ENCODE results near the gene LRP1B.
"Not testable (repeated sequence)": the region's sequence is repeated elsewhere in the genome, so short reads cannot be mapped to it uniquely, and the experiment has no call there.

The LRP1B gene

DNA sequence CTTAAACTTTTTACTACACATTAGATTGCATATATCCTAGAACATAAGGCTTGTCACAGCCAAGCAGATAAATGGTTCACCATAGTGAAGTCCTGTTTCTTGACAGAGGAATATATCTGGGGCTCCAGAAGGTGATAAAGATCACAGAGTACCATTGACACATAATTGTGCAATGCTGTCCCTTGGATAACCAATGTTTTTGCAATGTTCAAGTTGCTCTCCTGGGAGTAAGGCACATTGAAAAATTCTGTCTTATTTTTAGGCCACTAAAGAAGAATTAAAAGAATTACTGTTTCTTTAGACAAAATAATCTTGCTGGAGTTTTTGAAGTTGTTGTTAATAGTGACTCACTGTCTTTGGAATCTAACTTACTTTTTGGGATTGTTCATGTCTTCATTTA lies 1132.8 kb downstream of the LRP1B start:
- Histone ChIP-seq H3K9ac (no peak overlapping the region), H4K20me1 (no peaks in the 10 kb centered on the region), H3K4me3 (no peak overlapping the region), H3K9me3 (no peaks in the 10 kb centered on the region), H3K4me1 (no peaks in the 10 kb centered on the region), H3K36me3 (no peaks in the 10 kb centered on the region), H3K27ac (no peak overlapping the region), H3K4me2 (no peak overlapping the region), H3K27me3 (no peaks in the 10 kb centered on the region)
- no peak for TF ChIP-seq Cebpa-rat (IDR thresholded peaks at IDR 0.05)

DNA sequence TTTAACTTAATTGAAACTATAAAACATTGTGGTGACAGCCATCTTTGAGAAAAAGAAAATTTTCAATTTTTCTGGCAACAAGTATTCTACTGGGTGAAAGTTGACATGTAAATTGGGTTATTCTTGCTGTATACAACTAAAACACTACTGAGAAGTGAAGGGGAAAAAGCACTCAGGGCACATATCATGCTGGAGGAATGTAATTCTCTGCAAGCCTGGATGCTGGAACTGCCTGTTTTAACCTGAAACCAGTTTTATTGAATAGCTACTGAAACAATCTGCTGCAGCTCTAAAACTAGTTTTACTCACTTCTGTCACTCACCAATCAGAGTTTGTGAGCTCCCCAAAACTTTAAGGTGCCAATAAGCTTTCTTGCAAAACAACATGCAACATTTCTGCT lies 1136.0 kb downstream of the LRP1B start:
- Histone ChIP-seq H3K9me3 (no peaks in the 10 kb centered on the region), H3K9ac (no peak overlapping the region), H3K27me3 (no peaks in the 10 kb centered on the region), H3K4me3 (no peak overlapping the region), H3K4me2 (no peak overlapping the region), H3K27ac (no peak overlapping the region), H3K36me3 (no peaks in the 10 kb centered on the region), H3K4me1 (no peaks in the 10 kb centered on the region), H4K20me1 (no peaks in the 10 kb centered on the region)
- TF ChIP-seq Cebpa-rat (IDR thresholded peaks at IDR 0.05): no peak

GRCh38 chr2:140990416-140990815 lies 1140.4 kb downstream of the LRP1B start:
- no peak overlapping the region for H3K27ac ChIP-seq

GRCh38 chr2:140988597-140988996 lies 1142.2 kb downstream of the LRP1B start:
- Histone ChIP-seq H3K9ac (no peak overlapping the region), H3K27ac (no peak overlapping the region), H3K27me3 (no peaks in the 10 kb centered on the region), H3K4me2 (no peak overlapping the region), H3K36me3 (no peaks in the 10 kb centered on the region), H4K20me1 (no peaks in the 10 kb centered on the region), H3K4me3 (no peak overlapping the region), H3K9me3 (no peaks in the 10 kb centered on the region), H3K4me1 (no peaks in the 10 kb centered on the region)
- TF ChIP-seq Cebpa-rat (IDR thresholded peaks at IDR 0.05): no peak

More at GRCh38 chr2:140990416-140990815, 1140.4 kb downstream of the LRP1B start:
- no peak overlapping the region for H3K9ac ChIP-seq
- no peaks in the 10 kb centered on the region for H3K27me3 ChIP-seq
- H3K4me2 ChIP-seq: no peak overlapping the region
- TF ChIP-seq Cebpa-rat (IDR thresholded peaks at IDR 0.05): no peak
- no peaks in the 10 kb centered on the region for H3K9me3 ChIP-seq
- H3K36me3 ChIP-seq: no peaks in the 10 kb centered on the region
- no peaks in the 10 kb centered on the region for H3K4me1 ChIP-seq
- H4K20me1 ChIP-seq: no peaks in the 10 kb centered on the region
- H3K4me3 ChIP-seq: no peak overlapping the region

- Histone ChIP-seq H3K4me1 (no peaks in the 10 kb centered on the region), H3K4me3 (no peak overlapping the region), H3K36me3 (no peaks in the 10 kb centered on the region), H4K20me1 (no peaks in the 10 kb centered on the region), H3K4me2 (no peak overlapping the region), H3K27ac (no peak overlapping the region), H3K9me3 (no peaks in the 10 kb centered on the region), H3K27me3 (no peaks in the 10 kb centered on the region), H3K9ac (no peak overlapping the region)
- TF ChIP-seq Cebpa-rat (IDR thresholded peaks at IDR 0.05): no peak
Observed at GRCh38 chr2:140986456-140986855, 1144.4 kb downstream of the LRP1B start.

GRCh38 chr2:140975237-140975636 lies 1155.6 kb downstream of the LRP1B start:
- no peaks in the 10 kb centered on the region for H3K27me3 ChIP-seq
- H3K36me3 ChIP-seq: no peaks in the 10 kb centered on the region
- no peak overlapping the region for H3K9ac ChIP-seq
- no peak overlapping the region for H3K4me2 ChIP-seq
- H3K27ac ChIP-seq: no peak overlapping the region
- H3K4me3 ChIP-seq: no peak overlapping the region
- H4K20me1 ChIP-seq: no peaks in the 10 kb centered on the region
- no peak for TF ChIP-seq Cebpa-rat (IDR thresholded peaks at IDR 0.05)
- no peaks in the 10 kb centered on the region for H3K4me1 ChIP-seq
- H3K9me3 ChIP-seq: no peaks in the 10 kb centered on the region

DNA sequence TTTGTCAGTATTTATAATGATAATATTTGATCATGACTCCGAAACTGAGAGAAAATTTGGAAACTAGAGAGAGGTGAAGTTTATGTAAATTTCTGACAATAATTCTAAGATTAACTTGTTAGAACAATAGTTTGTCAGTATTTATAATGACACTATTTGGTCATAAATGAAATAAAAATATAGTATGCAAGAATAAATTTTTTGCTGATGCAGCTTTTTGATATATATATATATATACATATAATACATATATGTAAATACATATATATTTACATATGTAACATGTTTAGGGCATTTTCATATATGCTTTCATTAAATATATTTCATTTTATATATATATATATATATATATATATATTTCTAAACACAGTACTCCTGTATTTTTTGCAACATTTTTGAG lies 1158.1 kb downstream of the LRP1B start:
- Histone ChIP-seq H4K20me1 (no peaks in the 10 kb centered on the region), H3K4me3 (no peak overlapping the region), H3K9me3 (no peaks in the 10 kb centered on the region), H3K36me3 (no peaks in the 10 kb centered on the region), H3K27ac (no peak overlapping the region), H3K9ac (no peak overlapping the region), H3K4me2 (no peak overlapping the region), H3K27me3 (no peaks in the 10 kb centered on the region), H3K4me1 (no peaks in the 10 kb centered on the region)
- TF ChIP-seq Cebpa-rat (IDR thresholded peaks at IDR 0.05): no peak

DNA sequence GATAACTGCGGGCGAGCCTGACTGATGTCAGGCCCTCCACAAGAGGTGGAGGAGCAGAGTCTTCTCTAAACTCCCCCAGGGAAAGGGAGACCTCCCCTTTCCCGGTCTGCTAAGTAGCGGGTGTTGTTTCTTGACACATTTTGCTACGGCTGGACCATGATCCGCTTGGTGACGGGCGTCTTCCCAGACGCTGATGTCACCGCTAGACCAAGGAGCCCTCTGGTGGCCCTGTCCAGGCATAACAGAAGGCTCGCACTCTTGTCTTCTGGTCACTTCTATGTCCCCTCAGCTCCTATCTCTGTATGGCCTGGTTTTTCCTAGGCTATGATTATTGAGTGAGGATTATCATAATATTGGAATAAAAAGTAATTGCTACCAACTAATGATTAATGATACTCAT lies 1166.5 kb downstream of the LRP1B start:
- H3K9me3 ChIP-seq, H3K4me2 ChIP-seq, H4K20me1 ChIP-seq, H3K27me3 ChIP-seq, H3K36me3 ChIP-seq, H3K27ac ChIP-seq, H3K4me3 ChIP-seq, H3K9ac ChIP-seq: not testable (repeated sequence)
- H3K4me1 ChIP-seq: peaks cover 41% of the 10 kb centered on the region

GRCh38 chr2:140949932-140950331 lies 1180.9 kb downstream of the LRP1B start:
- H4K20me1 ChIP-seq: no peaks in the 10 kb centered on the region

DNA sequence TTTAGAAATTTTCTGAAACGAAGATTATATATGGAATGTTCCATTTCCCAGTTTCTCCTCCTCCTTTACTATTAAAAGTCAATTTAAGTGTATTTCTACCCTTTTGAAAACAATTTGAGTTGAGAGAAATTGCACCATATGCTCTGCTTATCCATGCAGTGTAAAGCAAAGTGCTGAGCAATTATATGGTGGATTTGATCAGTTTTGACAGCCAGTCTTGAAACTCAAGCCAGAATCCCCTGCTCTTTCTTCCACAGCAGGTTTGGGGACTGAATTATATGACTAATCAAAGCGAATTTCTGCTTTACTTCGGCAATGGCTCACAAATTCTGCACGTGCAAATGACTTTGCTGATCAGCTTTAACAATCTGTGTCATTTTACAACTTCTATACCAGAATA lies 1183.6 kb downstream of the LRP1B start:
- Histone ChIP-seq H4K20me1 (no peaks in the 10 kb centered on the region), H3K9ac (no peak overlapping the region), H3K27ac (no peak overlapping the region), H3K4me2 (no peak overlapping the region), H3K27me3 (no peaks in the 10 kb centered on the region), H3K4me3 (no peak overlapping the region), H3K36me3 (no peaks in the 10 kb centered on the region), H3K4me1 (peaks cover 8% of the 10 kb centered on the region; the same call in 1 of the 2 replicates), H3K9me3 (no peaks in the 10 kb centered on the region)
- no peak for TF ChIP-seq Cebpa-rat (IDR thresholded peaks at IDR 0.05)

More at GRCh38 chr2:140949932-140950331, 1180.9 kb downstream of the LRP1B start:
- Histone ChIP-seq H3K4me3 (no peak overlapping the region), H3K9ac (no peak overlapping the region), H3K27ac (no peak overlapping the region), H3K4me2 (no peak overlapping the region), H3K9me3 (no peaks in the 10 kb centered on the region), H3K36me3 (no peaks in the 10 kb centered on the region), H3K27me3 (no peaks in the 10 kb centered on the region), H3K4me1 (no peaks in the 10 kb centered on the region)
- no peak for TF ChIP-seq Cebpa-rat (IDR thresholded peaks at IDR 0.05)

DNA sequence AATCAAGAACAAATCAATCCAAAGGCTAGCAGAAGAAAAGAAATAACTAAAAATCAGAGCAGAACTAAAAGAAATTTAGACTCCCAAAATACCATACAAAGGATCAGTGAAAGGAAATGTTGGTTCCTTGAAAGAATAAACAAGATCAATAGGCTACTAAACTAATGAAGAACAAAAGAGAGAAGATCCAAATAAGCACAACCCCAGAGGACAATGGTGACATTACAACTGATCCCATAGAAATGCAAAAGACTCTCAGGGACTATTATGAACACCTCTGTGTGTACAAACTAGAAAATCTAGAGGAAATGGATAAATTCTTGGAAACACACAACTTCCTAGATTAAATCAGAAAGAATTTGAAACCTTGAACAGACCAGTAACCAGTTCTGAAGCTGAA lies 1186.9 kb downstream of the LRP1B start:
- no peaks in the 10 kb centered on the region for H3K27me3 ChIP-seq
- H3K4me2 ChIP-seq: no peak overlapping the region
- H3K4me1 ChIP-seq: peaks cover 8% of the 10 kb centered on the region; the same call in 1 of the 2 replicates
- H3K9me3 ChIP-seq: no peaks in the 10 kb centered on the region
- no peak for TF ChIP-seq Cebpa-rat (IDR thresholded peaks at IDR 0.05)
- no peaks in the 10 kb centered on the region for H4K20me1 ChIP-seq
- no peak overlapping the region for H3K27ac ChIP-seq
- H3K36me3 ChIP-seq: no peaks in the 10 kb centered on the region
- H3K9ac ChIP-seq: no peak overlapping the region
- no peak overlapping the region for H3K4me3 ChIP-seq
